ENCODE measurements around the gene KNSTRN. TPM values are rescaled to one million over a fixed set of nuclear protein-coding genes. Genes with fewer than 3 reads are reported as not detected.

The KNSTRN gene
- total RNA-seq, 2 donors from 2014 or later, result 12.9 to 19.8 TPM

DNA sequence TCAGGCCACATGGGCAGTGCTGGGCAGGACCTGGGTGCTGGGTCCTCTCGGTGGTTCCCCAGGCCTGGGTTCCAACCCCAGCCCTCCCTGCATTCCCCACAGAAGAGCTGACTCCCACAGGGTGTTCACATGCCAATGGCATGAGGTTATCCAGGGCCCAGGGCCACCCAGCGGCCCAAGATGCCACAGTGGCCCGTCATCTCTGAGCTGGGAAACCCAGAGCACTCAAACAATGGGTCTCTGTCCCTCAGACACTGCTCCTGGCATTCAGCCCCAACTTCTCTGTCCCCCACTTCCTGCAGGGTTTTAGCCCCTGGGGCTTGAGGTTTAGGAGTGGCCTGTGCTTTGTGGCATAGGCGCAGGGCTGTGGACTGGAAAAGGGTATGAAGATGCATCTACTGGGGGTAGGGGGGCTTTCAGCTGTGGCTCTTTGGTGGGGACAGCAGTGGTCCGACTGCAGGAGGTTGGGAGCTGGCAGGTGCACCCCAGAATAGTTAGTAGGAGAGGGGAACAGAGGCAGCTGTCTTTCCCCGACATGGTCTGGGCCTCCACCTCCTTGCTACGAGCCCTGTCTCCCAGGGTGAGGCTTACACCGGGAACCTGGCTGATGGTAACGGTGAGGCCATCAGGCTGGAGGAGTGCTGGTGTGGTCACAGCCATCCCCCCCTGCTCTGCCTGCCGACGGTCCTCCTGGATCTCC, 43.5 kb upstream of the KNSTRN start:
- H3K36me3 ChIP-seq, result no peaks in the 10 kb centered on the region
- 58% methylated on average over 11 of the region's 11 CpGs for WGBS
- peak overlapping the region; percentile 88 to 93 for H3K27ac ChIP-seq
- no peak for DNase-seq (ENCODE audit: low spot score)
- peaks cover 20% of the 10 kb centered on the region for H3K4me1 ChIP-seq (replicated peaks)
- H3K9me3 ChIP-seq, result no peaks in the 10 kb centered on the region
- H3K4me3 ChIP-seq, result peak overlapping the region; percentile 28 to 40
- intact Hi-C loops (cut with DNase I), result loop anchor here (5.0 kb wide), 1 partner anchor 62 kb away; no protein-coding TSS in a partner anchor
- no peaks in the 10 kb centered on the region for H3K27me3 ChIP-seq (replicated peaks; ENCODE audit: insufficient read depth)
- TF ChIP-seq, protein P1, sequence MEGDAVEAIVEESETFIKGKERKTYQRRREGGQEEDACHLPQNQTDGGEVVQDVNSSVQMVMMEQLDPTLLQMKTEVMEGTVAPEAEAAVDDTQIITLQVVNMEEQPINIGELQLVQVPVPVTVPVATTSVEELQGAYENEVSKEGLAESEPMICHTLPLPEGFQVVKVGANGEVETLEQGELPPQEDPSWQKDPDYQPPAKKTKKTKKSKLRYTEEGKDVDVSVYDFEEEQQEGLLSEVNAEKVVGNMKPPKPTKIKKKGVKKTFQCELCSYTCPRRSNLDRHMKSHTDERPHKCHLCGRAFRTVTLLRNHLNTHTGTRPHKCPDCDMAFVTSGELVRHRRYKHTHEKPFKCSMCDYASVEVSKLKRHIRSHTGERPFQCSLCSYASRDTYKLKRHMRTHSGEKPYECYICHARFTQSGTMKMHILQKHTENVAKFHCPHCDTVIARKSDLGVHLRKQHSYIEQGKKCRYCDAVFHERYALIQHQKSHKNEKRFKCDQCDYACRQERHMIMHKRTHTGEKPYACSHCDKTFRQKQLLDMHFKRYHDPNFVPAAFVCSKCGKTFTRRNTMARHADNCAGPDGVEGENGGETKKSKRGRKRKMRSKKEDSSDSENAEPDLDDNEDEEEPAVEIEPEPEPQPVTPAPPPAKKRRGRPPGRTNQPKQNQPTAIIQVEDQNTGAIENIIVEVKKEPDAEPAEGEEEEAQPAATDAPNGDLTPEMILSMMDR (IDR thresholded peaks at IDR 0.05), result no peak
- no peak for TF ChIP-seq POLR2AphosphoS5 (IDR thresholded peaks at IDR 0.05)
- TF ChIP-seq POLR2A (IDR thresholded peaks at IDR 0.05), result no peak

DNA sequence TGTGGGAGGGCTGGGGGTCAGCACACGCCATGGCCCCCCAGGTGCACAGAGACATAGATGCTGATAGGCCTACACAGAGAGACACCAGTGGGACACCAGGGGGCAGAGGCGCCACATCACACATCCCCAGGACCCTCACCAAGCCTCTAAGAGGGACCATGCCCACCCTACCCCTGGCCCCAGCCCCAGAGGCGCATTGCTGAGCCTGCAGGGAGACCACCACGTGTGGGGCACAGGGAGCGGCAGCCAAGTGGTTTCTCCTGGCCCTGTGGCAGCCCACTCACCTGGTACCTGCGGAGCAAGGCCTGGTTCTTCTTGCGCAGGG, 42.9 kb upstream of the KNSTRN start:
- Histone ChIP-seq H3K4me1 (replicated peaks) (peaks cover 20% of the 10 kb centered on the region), H3K4me3 (peak overlapping the region; percentile 28 to 40)

DNA sequence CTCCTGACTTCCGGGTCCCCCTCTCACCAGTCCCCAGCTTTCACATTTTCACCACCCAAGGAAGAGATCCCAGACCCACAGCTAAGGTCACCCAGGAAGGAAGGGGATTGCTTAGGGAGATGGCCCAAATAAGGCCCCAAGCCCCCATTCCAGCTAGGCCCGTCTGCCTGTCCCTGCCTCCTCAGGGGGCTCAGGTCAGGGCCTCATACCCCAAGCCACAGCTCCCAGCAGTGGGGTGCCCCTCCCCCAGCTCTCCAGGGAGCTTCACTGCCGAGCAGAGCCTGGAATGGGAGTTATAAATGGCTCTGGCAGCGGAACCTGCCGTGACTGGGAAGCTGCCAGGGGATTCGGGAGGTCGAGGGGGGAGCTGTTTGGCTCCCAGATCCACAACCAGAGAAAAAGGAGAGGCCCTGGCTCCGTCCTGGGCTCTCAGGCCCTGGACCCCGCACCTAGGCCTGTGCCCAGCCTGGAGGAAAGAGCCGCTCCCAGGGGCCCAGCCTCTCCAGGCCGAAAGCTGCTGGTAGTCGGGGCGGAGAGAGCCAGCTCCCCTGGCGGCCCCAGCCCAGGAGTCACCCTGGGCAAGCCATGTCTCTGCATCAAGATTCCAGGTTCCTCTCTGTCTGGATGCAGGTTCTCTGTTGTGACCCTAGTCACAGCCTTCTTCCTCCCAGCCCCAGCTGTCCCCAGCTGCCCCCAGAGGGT, 42.3 kb upstream of the KNSTRN start:
- peak overlapping the region; percentile 28 to 40 for H3K4me3 ChIP-seq
- no peaks in the 10 kb centered on the region for H3K36me3 ChIP-seq
- no peaks in the 10 kb centered on the region for H3K27me3 ChIP-seq (replicated peaks; ENCODE audit: insufficient read depth)
- H3K27ac ChIP-seq, result peak overlapping the region; percentile 88 to 93
- TF ChIP-seq POLR2A (IDR thresholded peaks at IDR 0.05) (no peak), POLR2AphosphoS5 (IDR thresholded peaks at IDR 0.05) (peak; percentile 67)
- peak; percentile 69 for DNase-seq (ENCODE audit: low spot score)
- WGBS, result 15% methylated on average over 14 of the region's 14 CpGs
- H3K4me1 ChIP-seq (replicated peaks), result peaks cover 20% of the 10 kb centered on the region
- intact Hi-C loops (cut with DNase I), result loop anchor here (2.0 to 5.0 kb wide), 2 partner anchors 17 to 67 kb away; partner anchors contain the start of genes INAFM2 and IVD
- no peaks in the 10 kb centered on the region for H3K9me3 ChIP-seq

More for the DNA sequence above, 42.9 kb upstream of the KNSTRN start:
- Histone ChIP-seq H3K27me3 (replicated peaks; ENCODE audit: insufficient read depth) (no peaks in the 10 kb centered on the region), H3K9me3 (no peaks in the 10 kb centered on the region), H3K36me3 (no peaks in the 10 kb centered on the region), H3K27ac (peak overlapping the region; percentile 88 to 93)
- TF ChIP-seq, protein P1 (IDR thresholded peaks at IDR 0.05), result no peak
- no peak for TF ChIP-seq POLR2A (IDR thresholded peaks at IDR 0.05)
- TF ChIP-seq POLR2AphosphoS5 (IDR thresholded peaks at IDR 0.05), result no peak
- DNase-seq (ENCODE audit: low spot score), result no peak
- WGBS, result 72% methylated on average over 7 of the region's 7 CpGs
- intact Hi-C loops (cut with DNase I), result loop anchor here (5.0 kb wide), 1 partner anchor 62 kb away; no protein-coding TSS in a partner anchor

DNA sequence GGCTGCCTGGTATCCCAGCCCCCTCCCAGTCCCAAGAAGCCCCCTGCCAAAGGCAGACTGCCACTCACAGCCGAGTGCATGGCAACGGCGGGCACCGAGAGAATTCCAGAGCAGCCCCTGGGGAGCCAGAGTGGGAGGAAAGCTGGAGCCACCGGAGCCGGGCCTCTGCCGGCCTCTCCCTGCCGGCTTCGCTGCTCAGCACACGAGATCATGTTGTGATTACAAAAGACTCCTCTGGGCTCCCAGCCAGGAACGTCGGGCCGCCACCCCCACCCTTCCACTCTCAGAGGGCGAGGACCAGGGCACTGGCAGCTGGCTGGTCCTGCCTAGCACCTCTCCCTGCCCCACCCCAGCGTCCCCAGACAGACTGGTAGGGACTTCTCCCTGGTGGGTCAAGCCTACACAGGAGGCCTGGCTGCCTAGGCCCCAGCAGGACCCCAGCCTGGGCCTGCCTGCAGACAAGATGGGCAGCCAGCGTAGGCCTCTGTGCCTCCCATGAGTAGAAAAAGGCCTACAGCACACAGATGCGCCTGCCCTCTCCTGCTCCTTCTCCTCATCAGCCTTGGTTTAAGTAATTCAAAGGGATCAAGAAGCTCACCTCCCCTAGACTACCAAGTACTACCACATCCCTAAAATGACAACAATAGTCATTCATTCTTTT, 41.7 kb upstream of the KNSTRN start, which contains the start of gene CCDC9B:
Gene CCDC9B (minus strand): TSS at position 200 of the 661 bp plus-strand sequence. CDS start 120 bp downstream, at position 80.
- TF ChIP-seq, protein P1 (IDR thresholded peaks at IDR 0.05), result peak in 2 of 4 experiments; percentile 2 to 12
- peak; percentile 62 for TF ChIP-seq POLR2A (IDR thresholded peaks at IDR 0.05)
- TF ChIP-seq POLR2AphosphoS5 (IDR thresholded peaks at IDR 0.05), result peak; percentile 82
- Histone ChIP-seq H3K36me3 (no peaks in the 10 kb centered on the region), H3K4me1 (replicated peaks) (peaks cover 20% of the 10 kb centered on the region), H3K27me3 (replicated peaks; ENCODE audit: insufficient read depth) (no peaks in the 10 kb centered on the region), H3K9me3 (no peaks in the 10 kb centered on the region), H3K27ac (peak within 1 kb of the TSS; percentile 88 to 93), H3K4me3 (peak within 1 kb of the TSS; percentile 28 to 40)
- DNase-seq (ENCODE audit: low spot score), result peak; percentile 90
- 15% methylated on average over 13 of the region's 17 CpGs for WGBS
- intact Hi-C loops (cut with DNase I), result loop anchor here (2.0 to 5.0 kb wide), 2 partner anchors 18 to 66 kb away; partner anchors contain the start of genes INAFM2 and IVD
